ENCODE results near the gene PNKD. TPM values are rescaled to one million over a fixed set of nuclear protein-coding genes. Genes with fewer than 3 reads are reported as not detected.
A peak's percentile ranks its signal among the peaks of the same experiment; 100 is the strongest.

Gene PNKD
- total RNA-seq, 2 donors from 2014 or later: 103 to 145 TPM

GRCh38 chr2:218345491-218346236 is 75.3 kb downstream of the PNKD start:
- H3K4me3 ChIP-seq: no peak overlapping the region
- 55% methylated on average over 12 of the region's 12 CpGs for WGBS
- H3K27ac ChIP-seq: peak overlapping the region; percentile 60 to 70
- no peaks in the 10 kb centered on the region for H3K36me3 ChIP-seq
- DNase-seq (ENCODE audit: low spot score): peak; percentile 45
- peak; percentile 64 for TF ChIP-seq POLR2AphosphoS5 (IDR thresholded peaks at IDR 0.05)
- TF ChIP-seq, protein P1, sequence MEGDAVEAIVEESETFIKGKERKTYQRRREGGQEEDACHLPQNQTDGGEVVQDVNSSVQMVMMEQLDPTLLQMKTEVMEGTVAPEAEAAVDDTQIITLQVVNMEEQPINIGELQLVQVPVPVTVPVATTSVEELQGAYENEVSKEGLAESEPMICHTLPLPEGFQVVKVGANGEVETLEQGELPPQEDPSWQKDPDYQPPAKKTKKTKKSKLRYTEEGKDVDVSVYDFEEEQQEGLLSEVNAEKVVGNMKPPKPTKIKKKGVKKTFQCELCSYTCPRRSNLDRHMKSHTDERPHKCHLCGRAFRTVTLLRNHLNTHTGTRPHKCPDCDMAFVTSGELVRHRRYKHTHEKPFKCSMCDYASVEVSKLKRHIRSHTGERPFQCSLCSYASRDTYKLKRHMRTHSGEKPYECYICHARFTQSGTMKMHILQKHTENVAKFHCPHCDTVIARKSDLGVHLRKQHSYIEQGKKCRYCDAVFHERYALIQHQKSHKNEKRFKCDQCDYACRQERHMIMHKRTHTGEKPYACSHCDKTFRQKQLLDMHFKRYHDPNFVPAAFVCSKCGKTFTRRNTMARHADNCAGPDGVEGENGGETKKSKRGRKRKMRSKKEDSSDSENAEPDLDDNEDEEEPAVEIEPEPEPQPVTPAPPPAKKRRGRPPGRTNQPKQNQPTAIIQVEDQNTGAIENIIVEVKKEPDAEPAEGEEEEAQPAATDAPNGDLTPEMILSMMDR (IDR thresholded peaks at IDR 0.05): no peak
- H3K9me3 ChIP-seq: no peaks in the 10 kb centered on the region
- H3K4me1 ChIP-seq (replicated peaks): no peaks in the 10 kb centered on the region
- intact Hi-C loops (cut with DNase I): no loop called here
- no peaks in the 10 kb centered on the region for H3K27me3 ChIP-seq (replicated peaks; ENCODE audit: insufficient read depth)

DNA sequence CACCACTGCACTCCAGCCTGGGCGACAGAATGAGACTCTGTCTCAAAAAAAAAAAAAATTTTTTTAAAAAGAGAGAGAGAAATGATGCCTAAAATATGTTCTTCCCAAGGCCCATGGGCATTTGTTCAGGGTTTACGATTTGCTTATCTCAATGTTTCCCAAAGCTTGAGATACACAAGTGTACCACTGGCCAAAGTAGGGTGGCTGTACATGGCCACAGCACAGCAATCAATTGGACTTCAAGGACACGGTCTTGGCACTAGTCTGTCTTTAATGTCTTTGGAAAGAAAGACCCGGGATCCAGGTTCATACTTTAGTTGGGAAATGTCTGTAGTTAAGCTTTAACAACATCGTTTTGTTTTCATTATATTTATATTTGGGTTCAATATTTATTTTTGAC is 76.9 kb downstream of the PNKD start:
- no peaks in the 10 kb centered on the region for H3K27me3 ChIP-seq (replicated peaks; ENCODE audit: insufficient read depth)
- intact Hi-C loops (cut with DNase I): no loop called here
- H3K9me3 ChIP-seq: no peaks in the 10 kb centered on the region
- H3K27ac ChIP-seq: peak overlapping the region in 1 of 2 donors; percentile 70
- TF ChIP-seq POLR2A (IDR thresholded peaks at IDR 0.05) (no peak), POLR2AphosphoS5 (IDR thresholded peaks at IDR 0.05) (no peak)
- TF ChIP-seq, protein P1 (IDR thresholded peaks at IDR 0.05): no peak
- H3K4me1 ChIP-seq (replicated peaks): no peaks in the 10 kb centered on the region
- no peak for DNase-seq (ENCODE audit: low spot score)
- no peak overlapping the region for H3K4me3 ChIP-seq
- H3K36me3 ChIP-seq: no peaks in the 10 kb centered on the region
- 81% methylated on average over 5 of the region's 5 CpGs for WGBS

- Histone ChIP-seq H3K4me3 (no peak overlapping the region), H3K36me3 (no peaks in the 10 kb centered on the region), H3K4me1 (replicated peaks) (no peaks in the 10 kb centered on the region), H3K27me3 (replicated peaks; ENCODE audit: insufficient read depth) (no peaks in the 10 kb centered on the region), H3K9me3 (no peaks in the 10 kb centered on the region), H3K27ac (no peak overlapping the region)
- intact Hi-C loops (cut with DNase I): no loop called here
- WGBS: 96% methylated on average over 14 of the region's 14 CpGs
- DNase-seq (ENCODE audit: low spot score): no peak
- no peak for TF ChIP-seq POLR2A (IDR thresholded peaks at IDR 0.05)
- TF ChIP-seq, protein P1 (IDR thresholded peaks at IDR 0.05): no peak
- no peak for TF ChIP-seq POLR2AphosphoS5 (IDR thresholded peaks at IDR 0.05)
Observed at GRCh38 chr2:218354045-218354444, 83.7 kb downstream of the PNKD start.

DNA sequence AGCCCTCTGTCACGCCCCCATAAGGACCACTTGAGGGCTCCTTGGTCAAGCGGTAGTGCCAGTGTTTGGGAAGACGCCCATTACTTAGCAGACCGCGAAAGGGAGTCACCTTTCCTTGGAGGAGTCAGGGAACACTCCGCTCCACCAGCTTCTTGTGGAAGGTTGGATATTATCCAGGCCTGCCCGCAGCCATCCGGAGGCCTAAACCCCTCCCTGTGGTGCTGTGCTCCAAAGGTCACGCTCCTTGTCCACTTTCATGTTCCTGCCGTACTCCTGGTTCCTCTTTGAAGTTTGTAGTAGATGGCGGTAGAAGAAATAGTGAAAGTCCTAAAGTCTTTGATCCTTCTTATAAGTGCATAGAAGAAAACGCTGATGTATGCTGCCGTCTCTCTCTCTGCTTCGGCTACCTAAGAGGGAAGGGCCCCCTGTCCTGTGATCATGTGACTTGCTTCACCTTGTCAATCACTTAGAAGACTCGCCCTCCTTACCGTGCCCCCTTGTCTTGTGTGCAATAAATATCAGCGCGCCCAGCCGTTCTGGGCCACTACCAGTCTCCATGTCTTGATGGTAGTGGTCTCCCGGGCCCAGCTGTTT is 84.6 kb downstream of the PNKD start:
- no peak overlapping the region for H3K27ac ChIP-seq

More for the DNA sequence above, 84.6 kb downstream of the PNKD start:
- no peak overlapping the region for H3K4me3 ChIP-seq
- TF ChIP-seq POLR2AphosphoS5 (IDR thresholded peaks at IDR 0.05) (no peak), POLR2A (IDR thresholded peaks at IDR 0.05) (no peak)
- TF ChIP-seq, protein P1 (IDR thresholded peaks at IDR 0.05): no peak
- H3K9me3 ChIP-seq: no peaks in the 10 kb centered on the region
- no peak for DNase-seq (ENCODE audit: low spot score)
- no peaks in the 10 kb centered on the region for H3K36me3 ChIP-seq
- no peaks in the 10 kb centered on the region for H3K4me1 ChIP-seq (replicated peaks)
- intact Hi-C loops (cut with DNase I): loop anchor here (5.0 kb wide), 1 partner anchor 53 kb away; no protein-coding TSS in a partner anchor
- WGBS: 82% methylated on average over 20 of the region's 20 CpGs
- H3K27me3 ChIP-seq (replicated peaks; ENCODE audit: insufficient read depth): no peaks in the 10 kb centered on the region
